HUES48 (cell line): ENCODE results near the gene FNDC3B.

Source experiments
- H3K27ac ChIP-seq: one replicate; pipeline ENCODE4 v1.7.0; 2013; ENCODE audit warnings: low read depth, low read length, inconsistent platforms
- H3K27me3 ChIP-seq: 2 replicates; pipeline ENCODE4 v1.6.1; 2013; ENCODE audit warnings: mild to moderate bottlenecking, low read length; ENCODE audit not compliant: control insufficient read depth, insufficient read depth
- H3K36me3 ChIP-seq: 2 replicates; pipeline ENCODE4 v1.6.1; 2013; ENCODE audit warnings: low read length; ENCODE audit not compliant: control insufficient read depth, insufficient read depth
- H3K4me1 ChIP-seq: 2 replicates; pipeline ENCODE4 v1.6.1; 2013; ENCODE audit warnings: mild to moderate bottlenecking, low read length; ENCODE audit not compliant: control insufficient read depth, insufficient read depth
- H3K4me3 ChIP-seq: 2 replicates; pipeline ENCODE4 v1.5.1; 2013; ENCODE audit warnings: mild to moderate bottlenecking, low read depth, low read length
- H3K9ac ChIP-seq: 2 replicates; pipeline ENCODE4 v1.6.1; 2013; ENCODE audit warnings: mild to moderate bottlenecking, low read depth, low read length, moderate library complexity
- H3K9me3 ChIP-seq: 2 replicates; pipeline ENCODE4 v1.6.1; 2013; ENCODE audit warnings: low read length; ENCODE audit not compliant: control insufficient read depth, insufficient read depth

The FNDC3B gene

DNA sequence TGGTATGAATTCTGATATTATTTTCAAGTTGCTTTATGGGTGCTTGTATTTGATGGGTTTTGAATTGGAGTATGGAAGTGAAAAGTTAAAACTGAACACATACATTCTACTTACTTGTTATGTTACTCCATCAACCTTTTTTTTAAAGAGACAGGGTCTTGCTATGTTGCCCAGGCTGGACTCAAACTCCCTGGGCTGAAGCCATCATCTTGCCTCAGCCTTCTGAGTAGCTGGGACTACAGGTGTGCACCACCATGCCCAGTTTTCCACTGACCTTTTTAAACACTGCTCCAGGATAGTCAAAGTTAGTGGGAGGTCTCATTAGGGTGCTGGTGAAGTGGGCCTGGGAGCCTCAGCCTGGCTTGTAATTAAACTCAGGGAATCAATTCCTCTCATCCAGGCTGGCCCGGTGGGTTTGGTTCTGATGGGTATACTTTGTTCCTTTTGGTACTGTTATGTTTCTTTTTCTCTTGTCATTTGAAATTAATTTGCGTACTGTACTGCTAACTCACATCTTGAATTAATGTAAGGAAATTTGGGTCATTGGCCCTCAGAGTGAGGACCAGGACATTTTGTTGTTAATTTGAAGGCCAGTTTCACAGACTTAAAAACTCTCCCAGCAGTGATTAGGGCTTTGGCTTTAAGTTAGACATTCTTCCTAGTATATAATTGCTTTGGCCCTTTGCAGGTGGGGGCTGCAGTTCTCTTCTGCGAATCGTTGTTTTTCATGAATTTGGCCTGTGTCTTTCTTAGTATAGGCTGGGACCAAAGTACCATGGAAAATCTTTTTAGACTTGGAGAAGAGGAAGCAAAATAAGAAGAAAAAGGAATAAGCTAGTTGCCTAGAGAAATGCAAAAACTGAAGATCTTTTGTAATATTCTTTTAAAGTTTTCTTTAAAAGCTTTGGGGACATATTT, 66.9 kb downstream of the FNDC3B start:
- no peak overlapping the region for H3K4me3 ChIP-seq
- H3K4me1 ChIP-seq: peaks cover 50% of the 10 kb centered on the region

DNA sequence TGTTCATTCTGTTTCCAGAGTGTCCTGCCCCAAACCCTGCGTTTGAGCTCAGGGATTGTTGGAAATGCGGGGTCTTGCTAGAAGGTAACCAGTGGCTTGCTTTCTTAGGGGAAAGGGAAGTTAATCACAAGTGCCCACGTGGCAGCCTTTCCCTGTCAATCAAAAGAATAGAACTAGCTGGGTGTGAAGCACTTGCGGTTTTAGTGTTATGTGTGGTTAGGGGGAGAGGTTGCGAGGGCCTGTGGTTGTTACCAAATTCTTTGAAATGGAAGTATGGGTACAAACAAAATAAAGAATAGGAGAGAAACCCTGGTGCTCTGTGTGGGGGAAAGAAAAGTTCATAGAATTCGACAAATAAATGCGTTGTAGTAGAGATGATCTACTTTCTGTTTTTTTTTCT, 67.6 kb downstream of the FNDC3B start:
- Histone ChIP-seq H3K27ac (no peak overlapping the region), H3K9me3 (no peaks in the 10 kb centered on the region), H3K4me3 (no peak overlapping the region), H3K27me3 (no peaks in the 10 kb centered on the region), H3K9ac (no peak overlapping the region), H3K4me1 (peaks cover 51% of the 10 kb centered on the region), H3K36me3 (no peaks in the 10 kb centered on the region)

More for the DNA sequence above, 66.9 kb downstream of the FNDC3B start:
- H3K27me3 ChIP-seq: no peaks in the 10 kb centered on the region
- H3K9ac ChIP-seq: no peak overlapping the region
- H3K9me3 ChIP-seq: no peaks in the 10 kb centered on the region
- H3K36me3 ChIP-seq: no peaks in the 10 kb centered on the region
- H3K27ac ChIP-seq: no peak overlapping the region

DNA sequence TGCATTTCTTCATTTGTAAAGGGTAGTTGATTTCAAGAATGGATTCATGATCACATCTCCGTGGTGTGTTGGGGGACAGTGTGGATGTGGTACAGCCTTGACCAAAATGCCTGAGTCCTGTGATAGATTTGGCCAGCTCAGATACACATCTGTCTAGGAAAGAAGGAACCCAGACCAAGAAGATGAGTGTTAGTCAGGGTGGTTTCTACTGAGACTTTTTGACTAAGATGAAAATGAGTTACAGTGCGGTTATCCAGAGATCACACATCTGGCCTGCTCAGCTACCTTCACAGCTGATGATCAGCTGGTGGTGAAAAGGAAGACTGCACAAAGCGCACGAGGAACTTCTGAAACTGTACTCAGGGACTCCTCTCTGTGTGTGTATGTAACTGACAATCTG, 68.0 kb downstream of the FNDC3B start:
- Histone ChIP-seq H3K27ac (no peak overlapping the region), H3K36me3 (0 out of 2 replicates have a peak, but pooled peaks cover 4% of the 10 kb centered on the region), H3K4me3 (no peak overlapping the region), H3K27me3 (no peaks in the 10 kb centered on the region), H3K9ac (no peak overlapping the region), H3K4me1 (peaks cover 51% of the 10 kb centered on the region), H3K9me3 (no peaks in the 10 kb centered on the region)

DNA sequence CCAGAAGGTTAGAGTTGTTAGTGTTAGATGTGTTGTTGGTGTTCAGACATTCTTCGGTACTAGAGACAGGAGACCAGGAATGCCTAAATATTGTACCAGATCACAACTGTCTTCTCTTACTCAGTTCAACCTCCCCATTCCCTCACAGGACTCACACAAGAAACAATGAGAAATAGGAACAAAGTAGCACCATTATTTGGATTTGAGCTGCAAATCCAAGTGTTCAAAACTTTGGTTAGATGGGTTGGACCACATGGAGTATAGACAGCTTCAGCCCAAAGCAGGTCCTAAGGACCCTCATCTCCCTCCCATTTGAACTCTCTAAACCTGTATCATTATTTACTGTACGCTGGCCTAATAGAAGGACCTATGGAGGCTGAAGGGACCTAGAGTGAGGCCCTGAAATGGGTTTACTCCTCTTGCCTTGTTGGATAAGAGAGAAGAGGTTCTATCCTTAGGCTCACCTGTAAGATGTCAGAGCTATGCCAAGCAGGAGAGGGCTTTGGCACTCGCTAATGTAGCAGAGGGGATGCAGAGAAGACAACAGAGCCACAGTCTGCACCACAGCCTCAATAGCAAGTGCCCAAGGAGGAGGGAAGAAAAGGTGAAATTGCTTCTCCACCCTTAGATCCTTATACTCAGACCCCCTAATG, 70.9 kb downstream of the FNDC3B start:
- Histone ChIP-seq H3K9me3 (no peaks in the 10 kb centered on the region), H3K4me1 (peaks cover 32% of the 10 kb centered on the region), H3K27me3 (no peaks in the 10 kb centered on the region), H3K36me3 (peaks cover 29% of the 10 kb centered on the region), H3K9ac (no peak overlapping the region), H3K27ac (no peak overlapping the region), H3K4me3 (no peak overlapping the region)

DNA sequence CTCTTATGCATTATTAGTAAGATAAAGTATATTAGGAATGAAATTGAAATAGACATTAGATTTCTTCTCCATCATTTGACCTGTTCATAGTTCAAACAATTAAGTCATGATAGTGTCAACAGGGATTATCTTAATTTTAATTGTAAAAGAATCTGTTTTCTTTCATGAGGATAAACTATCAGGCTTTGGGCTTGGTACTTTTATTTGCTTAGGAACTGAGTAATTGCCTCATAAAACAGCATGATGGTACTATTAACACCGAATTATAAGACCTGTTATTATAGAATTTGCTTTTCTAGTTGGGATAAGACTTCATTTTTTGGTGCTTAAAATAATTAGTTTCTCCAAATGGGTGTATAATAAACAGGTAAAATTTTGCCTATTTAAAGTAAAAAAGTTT, 71.8 kb downstream of the FNDC3B start:
- Histone ChIP-seq H3K27ac (no peak overlapping the region), H3K9ac (no peak overlapping the region), H3K4me1 (peaks cover 28% of the 10 kb centered on the region), H3K9me3 (no peaks in the 10 kb centered on the region), H3K36me3 (peaks cover 38% of the 10 kb centered on the region), H3K4me3 (no peak overlapping the region), H3K27me3 (no peaks in the 10 kb centered on the region)

DNA sequence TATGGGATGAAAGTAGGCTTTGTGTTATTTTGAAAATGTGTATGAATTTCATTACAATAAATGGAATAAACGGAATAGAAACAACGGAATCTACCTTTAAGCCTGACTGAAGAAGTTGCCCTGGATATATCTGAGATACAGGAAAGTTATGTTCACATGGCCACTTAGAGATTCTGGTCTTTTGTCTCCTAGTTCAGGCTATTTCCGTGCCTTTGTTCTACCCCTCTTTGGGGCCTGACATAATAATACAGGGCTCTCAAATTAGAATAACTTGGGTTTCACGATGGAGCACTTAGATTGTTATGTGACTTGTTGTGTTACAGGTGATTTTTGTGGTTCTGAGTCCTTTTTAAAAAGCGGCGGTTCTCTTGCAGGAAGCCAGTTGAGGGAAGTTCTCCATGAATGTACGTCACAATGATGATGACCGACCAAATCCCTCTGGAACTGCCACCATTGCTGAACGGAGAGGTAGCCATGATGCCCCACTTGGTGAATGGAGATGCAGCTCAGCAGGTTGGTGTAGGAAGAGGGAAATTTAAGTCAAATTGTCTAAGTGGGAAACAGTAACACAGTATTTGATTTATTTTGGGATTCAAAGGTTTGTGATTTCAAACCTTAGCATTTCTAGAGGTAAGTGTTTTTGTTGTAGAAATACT, 72.8 kb downstream of the FNDC3B start:
- H3K27ac ChIP-seq: no peak overlapping the region
- H3K9ac ChIP-seq: no peak overlapping the region
- H3K9me3 ChIP-seq: no peaks in the 10 kb centered on the region

DNA sequence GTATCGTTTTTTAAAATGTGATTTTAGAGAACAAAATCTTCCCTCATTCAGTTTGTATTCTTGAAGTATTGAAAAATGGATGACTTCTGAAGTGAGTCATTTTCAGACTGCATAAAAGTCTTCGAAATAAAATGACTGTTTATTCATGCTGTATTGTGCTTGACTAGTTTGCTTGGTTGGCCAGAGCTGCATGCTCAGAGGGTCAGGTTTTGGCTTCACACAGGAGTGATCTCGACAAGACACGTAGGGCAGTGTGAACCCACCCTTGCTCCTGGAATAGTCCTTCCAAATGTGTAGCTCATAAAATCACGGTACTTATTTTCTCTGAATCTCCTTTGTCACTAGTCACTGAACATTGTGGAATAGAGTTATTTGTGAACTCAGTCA, 73.3 kb downstream of the FNDC3B start:
- Histone ChIP-seq H3K27me3 (no peaks in the 10 kb centered on the region), H3K27ac (no peak overlapping the region), H3K36me3 (peaks cover 39% of the 10 kb centered on the region), H3K4me3 (no peak overlapping the region), H3K9me3 (no peaks in the 10 kb centered on the region), H3K4me1 (peaks cover 15% of the 10 kb centered on the region), H3K9ac (no peak overlapping the region)

More for the DNA sequence above, 72.8 kb downstream of the FNDC3B start:
- Histone ChIP-seq H3K4me3 (no peak overlapping the region), H3K27me3 (no peaks in the 10 kb centered on the region), H3K4me1 (peaks cover 18% of the 10 kb centered on the region), H3K36me3 (peaks cover 39% of the 10 kb centered on the region)

DNA sequence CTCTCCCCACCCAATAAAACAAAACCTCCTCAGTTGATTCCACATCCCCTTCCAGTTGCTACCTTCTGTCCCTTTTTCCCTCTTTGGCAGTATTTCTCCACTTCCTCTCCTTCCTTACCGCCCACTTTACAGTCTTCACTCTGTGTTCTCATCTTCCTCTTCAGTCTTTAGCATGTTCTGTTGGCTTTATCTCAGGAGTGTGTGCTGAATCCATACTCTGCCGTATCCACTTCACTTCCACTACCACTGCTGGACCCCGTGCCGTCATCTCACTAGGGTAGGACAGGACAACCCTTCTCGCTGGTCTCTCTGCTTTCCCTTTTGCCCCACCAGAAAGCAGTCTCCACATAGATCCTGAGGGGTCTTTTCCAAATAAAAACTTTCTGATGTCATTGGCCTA, 74.3 kb downstream of the FNDC3B start:
- Histone ChIP-seq H3K4me1 (peaks cover 11% of the 10 kb centered on the region), H3K27me3 (no peaks in the 10 kb centered on the region), H3K9ac (no peak overlapping the region), H3K36me3 (peaks cover 46% of the 10 kb centered on the region), H3K27ac (no peak overlapping the region), H3K4me3 (no peak overlapping the region), H3K9me3 (no peaks in the 10 kb centered on the region)

DNA sequence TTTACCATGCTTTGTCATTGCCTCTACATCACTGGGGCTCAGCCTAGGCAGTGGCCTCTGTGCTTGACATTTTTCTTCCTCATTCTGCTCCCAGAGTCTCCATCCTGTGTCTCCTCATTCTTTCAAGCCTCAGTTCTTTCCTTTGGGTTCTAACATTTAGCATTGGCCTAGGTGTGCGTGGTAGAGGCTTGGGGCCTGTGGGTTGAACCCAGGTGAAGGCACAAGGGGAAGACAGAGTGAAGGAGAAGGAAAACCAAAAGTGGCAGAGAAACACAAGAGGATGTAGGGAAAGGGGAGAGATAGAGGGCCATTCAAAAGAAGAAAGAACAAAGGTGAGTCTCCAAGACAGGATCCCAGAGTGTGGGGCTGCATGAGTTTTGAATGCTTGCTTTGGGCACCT, 75.7 kb downstream of the FNDC3B start:
- Histone ChIP-seq H3K36me3 (peaks cover 46% of the 10 kb centered on the region), H3K9me3 (no peaks in the 10 kb centered on the region), H3K27ac (no peak overlapping the region), H3K4me1 (peaks cover 11% of the 10 kb centered on the region), H3K4me3 (no peak overlapping the region), H3K27me3 (no peaks in the 10 kb centered on the region), H3K9ac (no peak overlapping the region)

DNA sequence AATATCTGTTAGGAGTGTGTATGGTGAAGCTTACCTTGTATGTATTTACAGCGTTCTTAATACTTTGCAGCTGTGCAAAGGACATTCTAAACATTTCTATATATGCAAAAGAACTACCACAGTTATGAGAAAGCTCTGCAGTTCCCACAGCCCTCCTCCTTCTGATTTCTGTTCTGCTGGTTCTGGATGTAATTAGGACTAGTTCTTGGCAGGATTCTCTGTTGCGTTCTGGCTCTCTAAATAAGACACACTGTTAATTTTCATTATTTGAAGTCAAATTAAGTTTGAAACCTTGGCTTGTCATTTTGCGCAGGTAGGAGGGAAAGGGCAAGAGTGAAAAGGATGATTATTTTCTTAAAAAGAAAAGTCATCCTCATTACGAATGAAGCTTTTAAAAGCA, 76.4 kb downstream of the FNDC3B start:
- Histone ChIP-seq H3K27me3 (no peaks in the 10 kb centered on the region), H3K9me3 (no peaks in the 10 kb centered on the region), H3K9ac (no peak overlapping the region), H3K36me3 (peaks cover 46% of the 10 kb centered on the region), H3K27ac (no peak overlapping the region), H3K4me1 (peaks cover 11% of the 10 kb centered on the region), H3K4me3 (no peak overlapping the region)

DNA sequence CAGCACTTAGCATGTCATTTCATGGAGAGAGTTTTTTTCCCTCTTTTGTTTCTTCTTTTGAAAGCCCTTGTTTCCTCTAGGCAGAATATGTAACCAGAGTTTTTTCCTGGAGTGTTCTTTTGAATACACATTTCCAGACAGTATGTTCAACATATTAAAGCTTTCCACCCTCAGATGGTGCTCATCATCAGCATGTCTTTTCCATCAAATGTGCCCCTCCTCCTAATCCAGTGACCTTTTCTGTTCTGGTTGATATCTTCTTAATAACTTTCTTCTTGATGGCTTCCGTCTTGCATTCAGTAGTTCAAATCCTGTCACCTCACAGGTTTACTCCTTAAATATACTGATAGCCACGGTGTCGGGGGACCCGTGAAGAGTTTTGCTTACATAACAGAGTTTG, 78.6 kb downstream of the FNDC3B start:
- no peaks in the 10 kb centered on the region for H3K27me3 ChIP-seq
- H3K27ac ChIP-seq: no peak overlapping the region
- peaks cover 43% of the 10 kb centered on the region for H3K36me3 ChIP-seq
- H3K4me3 ChIP-seq: no peak overlapping the region
- H3K9ac ChIP-seq: no peak overlapping the region
- H3K9me3 ChIP-seq: no peaks in the 10 kb centered on the region
- H3K4me1 ChIP-seq: no peaks in the 10 kb centered on the region
